ENCODE measurements around the gene MARF1. TPM values are rescaled to one million over a fixed set of nuclear protein-coding genes. Genes with fewer than 3 reads are reported as not detected.
"Not testable (repeated sequence)": the region's sequence is repeated elsewhere in the genome, so short reads cannot be mapped to it uniquely, and the experiment has no call there.

Gene MARF1
- total RNA-seq, 1 donor from 2014 or later, result 53.6 TPM

- intact Hi-C loops (cut with micrococcal nuclease), result no loop called here
- DNase-seq, result no peak
- ATAC-seq, result no peak
Observed at GRCh38 chr16:15581127-15581815, 61.7 kb downstream of the MARF1 start.

- ATAC-seq (no peak), DNase-seq (no peak)
- intact Hi-C loops (cut with micrococcal nuclease), result no loop called here
Observed at GRCh38 chr16:15578824-15579223, 64.1 kb downstream of the MARF1 start.

- no peak for DNase-seq
- intact Hi-C loops (cut with micrococcal nuclease), result no loop called here
- ATAC-seq, result no peak
Observed at GRCh38 chr16:15576960-15577958, 65.7 kb downstream of the MARF1 start.

- ATAC-seq (no peak), DNase-seq (no peak)
- intact Hi-C loops (cut with micrococcal nuclease), result no loop called here
Observed at GRCh38 chr16:15575293-15576049, 67.5 kb downstream of the MARF1 start.

GRCh38 chr16:15574614-15574948 is 68.4 kb downstream of the MARF1 start:
- intact Hi-C loops (cut with micrococcal nuclease), result no loop called here
- ATAC-seq (no peak), DNase-seq (no peak)

- DNase-seq; intact Hi-C loops (cut with micrococcal nuclease); ATAC-seq: not testable (repeated sequence)
Observed at GRCh38 chr16:15573896-15574613, 68.9 kb downstream of the MARF1 start.

- intact Hi-C loops (cut with micrococcal nuclease), result no loop called here
- ATAC-seq (no peak), DNase-seq (no peak)
Observed at GRCh38 chr16:15573274-15573895, 69.6 kb downstream of the MARF1 start.

GRCh38 chr16:15572329-15573001 is 70.5 kb downstream of the MARF1 start:
- intact Hi-C loops (cut with micrococcal nuclease), result no loop called here
- ATAC-seq (no peak), DNase-seq (no peak)

GRCh38 chr16:15571557-15571956 is 71.4 kb downstream of the MARF1 start:
- no peak for ATAC-seq
- intact Hi-C loops (cut with micrococcal nuclease), result no loop called here

GRCh38 chr16:15570666-15571065 is 72.3 kb downstream of the MARF1 start:
- intact Hi-C loops (cut with micrococcal nuclease); DNase-seq; ATAC-seq: not testable (repeated sequence)

More at GRCh38 chr16:15571557-15571956, 71.4 kb downstream of the MARF1 start:
- no peak for DNase-seq

- intact Hi-C loops (cut with micrococcal nuclease), result no loop called here
- DNase-seq (no peak), ATAC-seq (no peak)
Observed at GRCh38 chr16:15567823-15568222, 75.1 kb downstream of the MARF1 start.

- intact Hi-C loops (cut with micrococcal nuclease), result no loop called here
- DNase-seq (no peak), ATAC-seq (no peak)
Observed at GRCh38 chr16:15566095-15566494, 76.9 kb downstream of the MARF1 start.

- no peak for DNase-seq
- intact Hi-C loops (cut with micrococcal nuclease), result no loop called here
- peak; percentile 19 for ATAC-seq
Observed at GRCh38 chr16:15564604-15565339, 78.2 kb downstream of the MARF1 start.

GRCh38 chr16:15559176-15559575 is 83.8 kb downstream of the MARF1 start:
- no peak for DNase-seq
- intact Hi-C loops (cut with micrococcal nuclease), result no loop called here
- ATAC-seq, result no peak

GRCh38 chr16:15557258-15557657 is 85.7 kb downstream of the MARF1 start:
- ATAC-seq, result no peak
- intact Hi-C loops (cut with micrococcal nuclease), result no loop called here
- DNase-seq, result no peak

GRCh38 chr16:15556130-15556529 is 86.8 kb downstream of the MARF1 start:
- intact Hi-C loops (cut with micrococcal nuclease), result no loop called here
- ATAC-seq (no peak), DNase-seq (no peak)

- intact Hi-C loops (cut with micrococcal nuclease), result no loop called here
- no peak for ATAC-seq
- no peak for DNase-seq
Observed at GRCh38 chr16:15553313-15554088, 89.5 kb downstream of the MARF1 start.
